HG03571 (cell line): ENCODE measurements around the gene TSNAXIP1.
A peak's percentile ranks its signal among the peaks of the same experiment; 100 is the strongest.
"Not testable (repeated sequence)": the region's sequence is repeated elsewhere in the genome, so short reads cannot be mapped to it uniquely, and the experiment has no call there.

Experiments used
- ATAC-seq: cut with Tn5 transposase; IDR thresholded peaks from one replicate; pipeline ENCODE4 v1.9.1; 2021; ENCODE audit not compliant: unreplicated experiment

TSNAXIP1 gene

DNA sequence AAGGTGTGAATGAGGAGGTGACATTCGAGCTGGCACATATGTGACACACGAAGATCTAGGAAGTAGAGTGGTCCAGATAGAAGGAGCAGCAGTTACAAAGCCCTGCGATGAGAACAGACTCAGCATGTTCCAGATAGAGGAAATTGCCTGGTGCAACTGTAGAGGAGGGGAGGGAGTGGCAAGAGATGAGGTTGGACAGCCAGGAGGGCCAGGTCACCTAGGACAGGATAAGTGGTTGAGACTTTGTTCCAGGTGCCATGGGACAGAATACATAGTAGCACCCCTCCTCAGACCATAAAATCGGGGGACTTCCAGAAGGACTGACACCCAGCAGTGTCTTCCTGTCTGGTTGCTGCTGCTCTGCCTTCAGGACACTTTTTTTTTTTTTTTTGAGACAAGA lies 51.8 kb downstream of the TSNAXIP1 start:
- ATAC-seq = no peak

DNA sequence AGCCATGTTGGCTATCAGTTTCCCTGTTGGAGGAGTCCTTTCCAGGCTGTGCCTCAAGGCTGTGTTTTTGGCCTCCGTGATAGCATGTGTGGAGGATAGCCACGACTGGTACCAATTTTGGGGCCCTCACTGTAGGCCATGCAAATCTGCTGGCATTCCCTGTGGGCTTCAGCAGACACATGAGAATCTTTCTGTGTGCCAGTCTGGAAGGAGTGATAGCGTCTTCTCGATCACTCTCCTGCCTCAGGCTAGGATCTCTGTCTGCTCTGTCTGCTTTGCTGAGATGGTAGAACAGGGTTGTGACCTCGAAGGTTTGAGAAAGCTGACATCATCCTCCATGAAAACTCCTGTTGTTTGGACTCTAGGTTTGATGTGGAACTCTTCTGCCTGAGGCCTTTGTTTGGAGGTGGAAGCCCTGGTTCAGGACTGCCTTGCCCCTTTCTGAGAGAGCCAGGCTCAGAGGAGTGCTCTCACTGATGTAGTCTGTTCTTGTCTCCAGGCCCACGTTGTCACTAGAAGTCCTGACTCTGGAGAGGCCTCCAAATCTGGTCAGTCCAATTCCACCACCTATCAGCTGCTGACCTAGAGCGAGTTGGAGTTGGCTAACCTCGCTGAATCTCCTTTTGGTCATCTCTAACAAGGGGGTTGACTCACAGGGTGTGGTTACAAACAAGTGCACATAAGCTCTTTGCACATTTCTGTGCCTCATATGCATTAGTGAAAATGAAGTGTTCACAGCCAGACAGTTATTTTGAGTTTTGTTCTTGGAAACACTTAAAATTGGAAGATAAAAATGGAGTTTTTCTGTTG lies 54.1 kb downstream of the TSNAXIP1 start:
- no peak for ATAC-seq

DNA sequence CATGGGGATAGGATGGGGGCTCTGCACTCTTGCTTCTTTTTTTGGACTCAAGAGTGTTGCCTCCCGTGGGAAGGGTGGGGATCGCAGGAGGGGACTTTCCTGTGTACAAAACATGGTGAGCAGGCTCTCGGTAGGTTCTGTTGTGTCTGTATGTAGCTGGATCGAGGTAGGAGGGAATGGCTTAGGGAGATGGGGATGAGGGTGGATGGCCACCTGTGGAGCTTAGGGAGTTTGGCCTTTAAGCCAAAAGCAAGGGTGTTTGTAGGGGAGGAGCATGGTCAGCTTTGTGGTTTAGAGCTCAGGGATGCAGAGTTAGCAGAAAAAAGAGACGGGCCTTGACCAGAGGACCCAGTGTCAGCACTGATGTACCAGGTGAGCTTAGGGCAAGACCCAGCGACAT lies 55.2 kb downstream of the TSNAXIP1 start:
- no peak for ATAC-seq

DNA sequence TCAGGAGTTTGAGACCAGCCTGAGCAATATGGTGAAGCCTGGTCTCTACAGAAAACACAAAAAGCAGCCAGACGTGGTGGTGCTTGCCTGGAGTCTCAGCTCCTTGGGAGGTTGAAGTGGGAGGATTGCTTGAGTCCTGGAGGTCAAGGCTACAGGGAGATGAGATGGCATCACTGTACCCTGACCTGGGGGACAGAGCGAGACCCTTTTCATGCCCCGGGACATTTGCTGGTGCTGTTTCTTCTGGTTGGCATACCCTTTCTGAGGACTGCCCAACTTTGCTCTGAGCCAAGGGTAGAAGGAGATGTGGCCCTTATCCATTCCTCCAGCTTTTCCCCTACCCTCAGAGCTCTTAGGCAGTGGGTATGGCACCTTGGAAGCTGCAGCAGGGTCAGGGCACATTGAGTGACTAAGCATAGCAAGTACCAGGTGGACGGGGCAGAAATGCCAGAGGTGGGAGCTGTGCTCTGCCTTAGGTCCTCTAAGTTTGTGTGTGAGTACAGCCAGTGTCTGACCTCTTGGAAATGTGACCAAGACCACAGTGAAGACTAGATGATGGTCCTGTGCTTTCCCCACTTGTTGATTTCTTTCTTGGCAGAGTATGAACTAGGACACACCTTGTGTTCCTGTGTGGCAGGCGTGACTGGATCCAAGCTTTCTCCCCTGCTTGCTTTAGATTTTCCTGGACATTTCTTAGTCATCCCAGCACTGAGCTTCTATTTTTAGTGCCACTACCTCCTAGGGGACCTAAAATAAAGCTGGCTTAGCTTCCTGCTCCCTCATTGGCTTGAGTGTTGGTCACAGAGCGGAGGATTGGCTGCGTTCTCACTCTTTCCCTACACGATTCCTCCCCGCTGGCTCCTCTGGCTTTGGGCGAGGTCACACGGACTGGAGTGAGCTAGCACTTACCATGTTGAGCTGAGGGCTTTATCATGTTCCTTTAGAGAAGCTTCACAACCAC lies 56.2 kb downstream of the TSNAXIP1 start:
- ATAC-seq = no peak

DNA sequence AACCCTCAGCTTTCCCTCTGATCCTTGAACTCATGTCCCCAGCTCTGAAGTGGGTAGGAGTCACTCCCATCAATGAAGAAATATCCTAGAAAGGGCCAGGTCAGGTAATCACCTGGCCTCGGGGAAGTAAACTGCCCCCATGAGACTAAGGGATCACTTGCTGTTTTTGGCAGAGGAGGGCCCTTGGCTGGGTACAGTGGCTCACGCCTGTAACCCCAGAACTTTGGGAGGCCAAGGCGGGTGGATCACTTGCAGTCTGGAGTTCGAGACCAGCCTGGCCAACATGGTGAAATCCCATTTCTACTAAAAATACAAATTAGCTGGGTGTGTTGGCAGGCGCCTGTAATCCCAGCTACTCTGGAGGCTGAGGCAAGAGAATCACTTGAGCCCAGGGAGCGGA lies 57.4 kb downstream of the TSNAXIP1 start:
- not testable (repeated sequence) for ATAC-seq

DNA sequence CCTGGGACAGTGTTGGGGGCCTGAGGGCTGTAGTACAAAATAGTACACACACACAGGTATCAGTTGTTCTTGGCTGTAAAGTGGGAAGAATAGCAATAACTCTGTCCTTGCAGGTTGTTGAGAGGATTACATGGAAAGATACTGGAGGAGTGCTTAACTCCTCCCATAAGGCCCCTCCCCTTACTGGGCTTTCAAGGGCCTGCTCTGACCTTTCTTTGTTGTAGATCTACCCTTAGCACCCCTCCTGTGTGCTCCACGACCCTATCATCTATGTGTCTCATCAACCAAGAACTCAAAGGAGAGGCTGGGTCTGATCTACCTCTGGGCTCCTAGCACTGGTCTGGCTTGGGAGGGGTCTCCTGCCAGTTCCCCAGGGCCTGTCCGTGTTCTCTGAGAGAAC lies 57.9 kb downstream of the TSNAXIP1 start:
- no peak for ATAC-seq

DNA sequence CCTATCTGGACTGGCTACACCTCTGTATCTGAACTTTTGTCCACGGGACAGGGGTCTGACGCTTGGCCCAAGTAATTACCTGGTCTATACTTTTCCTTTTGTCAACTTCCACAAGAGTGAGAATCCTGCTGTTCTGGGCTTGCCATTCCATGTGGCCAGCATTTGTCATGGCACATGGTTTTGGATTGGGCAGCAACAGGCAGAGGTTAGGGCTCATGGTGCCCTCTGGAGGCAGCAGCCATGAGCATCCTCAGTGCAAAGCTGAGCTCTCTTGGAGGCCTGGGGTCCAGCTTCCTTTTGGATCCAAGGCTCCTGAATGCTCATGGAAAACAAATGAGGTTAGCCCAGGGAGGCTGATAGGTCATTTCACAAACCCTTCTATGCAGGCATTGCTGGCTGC lies 58.6 kb downstream of the TSNAXIP1 start:
- ATAC-seq = no peak

DNA sequence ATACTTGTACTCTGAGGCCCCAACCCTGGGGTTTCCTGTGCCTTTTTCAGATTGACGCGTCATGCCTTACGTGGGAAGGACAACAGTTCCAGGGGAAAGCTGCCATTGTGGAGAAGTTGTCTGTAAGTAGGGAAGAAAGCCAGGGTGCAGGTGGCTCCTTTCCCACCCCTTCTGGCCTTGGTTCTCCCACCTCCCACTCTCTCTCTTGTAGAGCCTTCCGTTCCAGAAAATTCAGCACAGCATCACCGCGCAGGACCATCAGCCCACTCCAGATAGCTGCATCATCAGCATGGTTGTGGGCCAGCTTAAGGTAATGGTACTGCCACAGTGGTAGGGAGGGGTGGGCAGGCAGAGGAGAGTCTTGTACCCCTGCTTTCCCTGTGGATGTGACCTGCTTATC lies 61.6 kb downstream of the TSNAXIP1 start:
- ATAC-seq = no peak

DNA sequence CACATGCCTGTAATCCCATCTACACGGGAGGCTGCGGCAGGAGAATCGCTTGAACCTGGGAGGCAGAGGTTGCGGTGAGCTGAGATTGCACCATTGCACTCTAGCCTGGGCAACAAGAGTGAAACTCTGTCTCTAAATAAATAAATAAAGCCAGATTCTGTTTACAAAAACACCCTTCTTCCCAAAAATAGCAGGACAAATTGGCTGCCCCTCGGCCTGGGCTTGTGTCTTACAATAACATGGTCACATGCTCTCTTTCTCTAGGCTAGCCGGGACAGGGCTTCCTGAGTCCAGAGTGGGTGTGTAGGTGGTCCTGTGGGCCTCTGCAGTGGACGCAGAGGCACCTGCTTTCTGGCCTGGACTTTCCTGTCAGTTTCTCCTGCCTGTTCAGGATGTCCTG lies 63.0 kb downstream of the TSNAXIP1 start:
- ATAC-seq = no peak

DNA sequence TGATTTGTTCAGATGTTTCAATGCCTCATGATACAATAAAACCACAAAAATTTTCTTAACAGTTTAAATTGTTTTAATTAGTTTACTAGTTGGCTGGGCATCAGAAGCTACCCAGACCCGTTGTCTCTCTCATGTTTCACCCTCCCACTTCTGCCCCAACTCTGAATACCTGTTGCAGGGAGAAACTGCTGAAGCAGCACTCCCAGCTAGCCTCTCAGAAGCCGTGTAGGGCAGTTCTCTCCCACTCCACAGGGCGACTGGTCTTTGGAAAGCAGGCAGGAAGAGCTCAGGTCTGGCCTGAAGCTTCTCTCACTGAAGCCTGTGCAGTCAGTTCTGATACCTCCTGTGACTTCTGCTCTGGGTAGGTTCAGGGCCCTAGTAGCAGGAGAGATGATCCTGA lies 64.6 kb downstream of the TSNAXIP1 start:
- ATAC-seq = no peak

DNA sequence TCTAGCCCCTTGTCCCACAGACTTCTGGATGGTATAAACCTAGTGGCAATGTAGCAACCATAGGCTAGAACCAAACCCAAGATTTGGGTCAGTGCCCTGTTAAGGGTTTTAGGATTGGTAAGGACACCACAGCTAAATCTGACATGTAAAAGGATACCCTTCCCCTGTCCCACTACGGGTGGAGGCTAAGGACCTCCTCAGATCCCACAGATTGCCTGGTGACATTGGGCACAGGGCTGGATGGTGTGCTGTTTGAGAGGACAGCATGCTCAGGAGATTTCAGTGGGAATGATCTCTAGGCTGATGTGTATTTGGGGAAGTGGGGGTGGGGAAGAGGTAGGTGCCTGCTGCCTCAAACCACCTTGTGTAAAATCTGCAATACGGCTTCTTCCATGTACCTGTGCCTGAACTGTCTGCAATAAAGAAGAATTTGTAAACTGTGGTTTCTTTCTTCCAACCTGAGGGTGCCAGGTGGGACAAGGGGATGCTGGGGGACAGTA lies 65.5 kb downstream of the TSNAXIP1 start:
- ATAC-seq = no peak

DNA sequence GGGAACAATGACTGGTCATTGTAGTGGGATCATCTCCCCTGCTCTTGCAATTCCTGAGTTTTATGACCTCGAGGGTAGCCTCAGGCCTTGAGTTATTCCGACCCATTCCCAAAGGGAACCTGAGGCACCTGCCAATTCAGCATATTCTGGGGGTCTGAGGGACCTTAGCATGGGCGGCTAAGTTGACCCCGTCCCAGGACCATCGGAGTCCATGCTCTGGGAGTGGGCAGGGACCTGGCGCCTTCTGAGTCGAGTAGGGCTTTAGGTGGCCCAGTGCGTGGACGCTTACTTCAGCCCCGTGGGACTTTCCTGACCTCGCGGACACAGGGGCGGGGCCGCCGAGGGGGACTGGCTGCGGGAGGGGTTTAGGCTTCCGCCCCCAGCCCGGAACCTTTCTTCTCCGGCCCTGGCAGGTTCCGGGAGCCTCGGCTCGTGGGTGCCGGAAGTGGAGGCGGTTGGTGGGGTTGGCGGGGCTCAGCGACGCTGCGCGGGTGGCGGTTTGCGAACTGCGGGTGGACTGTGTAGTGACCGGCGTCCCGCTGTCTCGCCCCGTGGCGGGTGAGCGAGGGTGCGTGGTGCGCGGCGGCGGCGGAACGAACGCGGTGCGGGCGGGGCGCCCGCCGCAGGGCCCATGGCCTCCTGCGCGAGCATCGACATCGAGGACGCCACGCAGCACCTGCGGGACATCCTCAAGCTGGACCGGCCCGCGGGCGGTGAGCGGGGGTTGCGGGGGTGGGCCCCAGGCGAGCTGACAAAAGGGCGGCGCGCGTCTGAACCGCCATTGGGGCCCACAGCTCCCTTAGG lies 66.1 kb downstream of the TSNAXIP1 start, which contains the start of gene EDC4:
Gene EDC4, plus strand, starts transcription at position 422 of the 804 bp plus-strand sequence. Its CDS starts 210 bp downstream, at position 632.
- peak; percentile 64 for ATAC-seq

DNA sequence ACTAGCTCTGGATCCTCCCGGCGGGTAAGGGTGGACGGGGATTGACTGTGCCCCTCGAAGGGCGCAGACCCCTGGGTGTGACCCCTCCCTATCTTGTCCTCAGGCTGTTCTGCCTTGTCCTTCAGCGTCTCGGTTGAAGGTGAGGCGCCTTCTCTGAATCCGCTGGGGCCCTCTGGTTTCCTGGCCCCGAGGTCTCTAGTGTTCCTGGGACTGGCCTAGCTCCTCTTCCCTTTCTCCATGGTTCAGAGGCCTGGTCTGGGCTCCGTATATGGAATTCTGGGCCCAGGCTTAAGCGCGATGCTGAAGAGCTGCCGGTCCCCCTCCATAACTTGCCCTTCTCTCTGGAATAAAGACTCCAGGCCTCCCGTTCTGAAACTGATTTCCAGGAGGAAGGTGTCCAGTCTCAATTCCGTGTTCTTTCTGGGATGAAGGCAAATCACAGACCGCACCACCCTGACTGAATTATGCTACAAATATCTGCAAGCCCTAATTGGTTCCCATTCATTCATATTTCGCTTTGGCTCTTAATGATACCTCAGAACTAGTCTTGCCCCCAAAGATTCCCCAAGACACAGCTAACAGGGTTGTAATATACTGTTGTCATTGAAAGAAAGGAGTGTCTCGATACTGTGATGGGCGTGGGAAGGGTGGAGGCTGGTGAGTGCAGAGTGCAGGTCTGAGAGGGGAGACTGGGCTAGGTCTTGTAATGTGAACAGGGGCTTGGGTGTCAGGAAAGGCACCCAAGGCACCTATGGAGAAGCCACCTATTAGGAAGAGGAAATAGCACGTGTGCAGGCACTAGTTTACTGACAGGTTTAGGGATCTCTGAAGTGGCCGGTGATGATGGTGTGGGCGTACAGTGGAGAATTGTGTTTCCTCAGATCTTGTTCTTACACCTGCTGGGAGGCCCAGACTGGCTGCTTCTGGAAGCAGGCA lies 67.0 kb downstream of the TSNAXIP1 start:
- ATAC-seq = no peak

DNA sequence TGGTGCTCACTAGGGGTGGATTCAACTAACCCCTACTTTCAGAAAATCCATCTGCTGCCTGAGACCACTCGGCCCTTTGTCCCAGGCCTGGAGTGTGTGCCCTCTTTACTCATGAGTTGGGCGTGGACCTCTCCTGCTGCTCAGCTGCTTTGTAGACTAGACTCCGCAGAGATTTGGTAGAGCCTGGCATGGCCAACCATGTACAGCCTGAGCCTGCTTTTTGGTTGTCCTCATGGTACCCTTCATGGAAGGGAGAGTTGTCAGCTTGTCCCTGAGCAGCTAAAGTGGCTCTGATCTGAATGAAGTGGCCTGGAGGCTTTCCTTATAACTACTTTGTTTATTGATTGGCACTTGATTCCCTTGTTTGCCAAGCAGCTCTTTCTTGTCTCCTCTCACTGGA lies 67.7 kb downstream of the TSNAXIP1 start:
- ATAC-seq = no peak

DNA sequence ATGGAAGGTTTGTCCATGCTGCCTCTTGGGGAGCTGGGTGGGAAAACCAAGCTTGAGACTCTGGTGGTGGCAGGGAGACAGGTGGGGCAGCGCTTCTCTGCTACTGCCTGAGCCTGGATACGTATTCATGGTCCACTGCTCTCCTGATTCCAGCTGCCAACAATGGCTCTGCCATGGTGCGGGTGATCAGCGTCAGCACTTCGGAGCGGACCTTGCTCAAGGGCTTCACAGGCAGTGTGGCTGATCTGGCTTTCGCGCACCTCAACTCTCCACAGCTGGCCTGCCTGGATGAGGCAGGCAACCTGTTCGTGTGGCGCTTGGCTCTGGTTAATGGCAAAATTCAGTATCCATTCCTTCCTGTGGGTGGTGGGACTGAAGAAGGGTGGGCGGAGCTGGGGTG lies 70.4 kb downstream of the TSNAXIP1 start:
- no peak for ATAC-seq
